HG02885 (cell line): ENCODE data around the gene NAT10.
"Not testable (repeated sequence)": the region's sequence is repeated elsewhere in the genome, so short reads cannot be mapped to it uniquely, and the experiment has no call there.

Experiments
- ATAC-seq: cut with Tn5 transposase; IDR thresholded peaks from one replicate; pipeline ENCODE4 v1.9.1; 2021; ENCODE audit warnings: mild to moderate bottlenecking; ENCODE audit not compliant: unreplicated experiment, poor library complexity

NAT10 gene

GRCh38 chr11:34105079-34105956, at the start of gene NAT10:
NAT10 (plus strand) TSS chr11:34105629; CDS start chr11:34108226, 2,597 bp downstream.
- peak; percentile 90 for ATAC-seq

GRCh38 chr11:34056672-34057071, 48.8 kb upstream of the NAT10 start:
- ATAC-seq, result no peak

- no peak for ATAC-seq
Measured at GRCh38 chr11:34063061-34063795, 42.2 kb upstream of the NAT10 start.

GRCh38 chr11:34064291-34064690, 41.1 kb upstream of the NAT10 start:
- ATAC-seq, result no peak

DNA sequence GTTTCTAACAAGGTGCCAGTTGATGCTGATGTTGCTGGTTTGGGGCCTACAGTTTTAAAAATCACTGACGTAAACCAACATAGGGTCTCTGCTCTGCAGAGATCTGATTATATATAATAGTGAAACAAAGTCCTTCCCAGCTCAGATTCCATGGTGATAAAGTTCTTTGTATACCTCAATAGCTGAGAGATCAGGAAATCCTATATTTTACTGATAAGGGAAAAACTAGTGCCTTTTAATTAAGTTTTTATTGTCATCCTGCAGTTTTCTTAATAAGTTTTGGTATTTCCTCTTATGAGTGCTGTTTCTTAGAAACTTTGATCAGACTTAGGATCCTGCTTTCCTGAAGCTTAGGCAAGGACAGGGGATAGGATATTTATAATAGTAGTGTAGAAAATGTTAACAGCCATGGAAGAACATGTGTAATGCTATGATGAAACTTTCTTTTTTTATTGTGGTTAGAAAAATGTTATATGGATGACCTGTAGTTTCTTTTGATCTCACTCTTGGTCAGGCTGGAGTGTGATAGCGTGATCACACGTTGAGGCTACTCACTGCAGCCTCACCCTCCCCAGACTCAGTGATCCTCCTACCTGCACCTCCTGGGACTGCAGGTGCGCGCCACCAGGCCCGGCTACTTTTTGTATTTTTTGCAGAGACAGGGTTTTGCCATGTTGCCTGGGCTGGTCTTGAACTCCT, 39.8 kb upstream of the NAT10 start:
- ATAC-seq, result no peak

GRCh38 chr11:34066766-34067165, 38.7 kb upstream of the NAT10 start:
- not testable (repeated sequence) for ATAC-seq

DNA sequence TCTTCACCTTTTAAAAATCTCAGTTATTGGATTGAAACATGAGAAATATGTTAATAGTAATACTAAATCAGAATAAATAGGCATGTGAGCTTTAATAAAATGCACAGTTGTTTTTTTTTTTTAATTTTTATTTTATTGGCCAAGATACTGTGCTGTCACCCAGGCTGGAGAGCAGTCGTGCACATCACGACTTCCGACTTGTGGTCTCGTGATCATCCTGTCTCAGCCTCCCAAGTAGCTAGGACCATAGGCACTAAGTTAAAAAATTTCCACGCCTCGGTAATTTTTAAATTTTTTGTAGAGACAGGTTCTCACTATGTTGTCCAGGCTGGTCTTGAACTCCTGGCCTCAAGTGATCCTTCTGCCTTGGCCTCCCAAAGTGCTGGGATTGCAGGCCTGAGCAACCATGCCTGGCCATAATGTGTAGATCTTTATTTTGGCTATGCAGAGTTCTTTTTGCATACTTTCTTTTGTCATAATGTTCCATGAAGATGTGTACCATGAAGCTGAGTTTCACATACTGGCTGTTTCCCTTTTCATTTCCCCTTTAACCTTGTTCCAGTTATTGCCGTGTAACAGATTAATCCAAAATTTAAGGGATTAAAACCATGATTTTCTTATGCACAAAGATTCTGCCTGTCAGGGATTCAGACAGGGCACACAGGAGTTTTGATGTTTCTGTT, 37.9 kb upstream of the NAT10 start:
- peak; percentile 60 for ATAC-seq

GRCh38 chr11:34068111-34068510, 37.3 kb upstream of the NAT10 start:
- ATAC-seq, result peak; percentile 37

- ATAC-seq, result not testable (repeated sequence)
Measured at GRCh38 chr11:34071306-34071705, 34.1 kb upstream of the NAT10 start.

GRCh38 chr11:34072041-34072440, 33.4 kb upstream of the NAT10 start:
- no peak for ATAC-seq

DNA sequence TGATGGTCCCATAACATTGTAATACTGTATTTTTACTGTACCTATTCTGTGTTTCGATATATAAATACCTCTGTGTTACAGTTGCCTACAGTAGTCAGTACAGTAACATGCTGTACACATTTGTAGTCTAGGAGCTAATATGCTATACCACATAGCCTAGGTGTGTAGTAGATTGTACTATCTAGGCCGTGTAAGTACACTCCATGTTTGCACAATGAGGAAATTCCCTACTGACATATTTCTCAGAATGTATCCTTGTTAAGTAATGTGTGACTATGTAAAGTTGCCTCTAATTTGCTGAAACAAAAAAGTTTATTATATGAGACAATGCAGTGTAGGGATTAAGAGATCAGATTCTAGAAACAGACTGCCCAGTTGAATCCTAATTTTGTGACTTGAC, 32.6 kb upstream of the NAT10 start:
- no peak for ATAC-seq

DNA sequence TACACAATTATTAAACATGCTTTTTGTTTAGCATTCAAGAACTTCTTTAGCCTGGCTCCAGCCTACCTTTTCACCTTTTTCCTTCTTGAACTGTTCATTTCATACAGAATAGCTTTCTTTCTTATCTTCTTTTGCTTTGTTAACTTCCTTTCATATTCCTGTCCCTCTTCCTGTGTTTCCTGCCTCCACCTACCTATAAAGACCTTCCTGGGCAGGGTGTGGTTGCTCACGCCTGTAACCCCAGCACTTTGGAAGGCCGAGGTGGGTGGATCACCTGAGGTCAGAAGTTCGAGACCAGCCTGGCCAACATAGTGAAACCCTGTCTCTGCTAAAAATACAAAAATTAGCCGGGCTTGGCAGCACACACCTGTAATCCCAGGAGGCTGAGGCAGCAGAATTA, 31.0 kb upstream of the NAT10 start:
- no peak for ATAC-seq

- no peak for ATAC-seq
Measured at GRCh38 chr11:34075178-34075820, 30.1 kb upstream of the NAT10 start.

GRCh38 chr11:34080609-34081008, 24.8 kb upstream of the NAT10 start:
- ATAC-seq, result no peak

- no peak for ATAC-seq
Measured at GRCh38 chr11:34084637-34085036, 20.8 kb upstream of the NAT10 start.

- ATAC-seq, result peak; percentile 80
Measured at GRCh38 chr11:34086554-34087283, 18.7 kb upstream of the NAT10 start.

DNA sequence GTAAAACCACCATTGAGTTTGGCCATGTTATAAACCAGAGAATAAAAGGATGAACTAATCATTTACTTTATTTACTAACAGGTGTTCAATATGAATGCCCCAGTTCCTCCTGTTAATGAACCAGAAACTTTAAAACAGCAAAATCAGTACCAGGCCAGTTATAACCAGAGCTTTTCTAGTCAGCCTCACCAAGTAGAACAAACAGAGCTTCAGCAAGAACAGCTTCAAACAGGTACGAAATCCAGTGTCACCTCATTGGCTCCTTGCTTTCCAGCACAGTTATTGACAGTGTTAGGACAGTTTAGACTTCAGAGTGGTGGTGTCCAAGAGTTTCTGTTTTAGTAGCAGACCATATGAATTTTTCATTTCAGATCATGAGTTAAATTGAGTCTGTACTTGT, 13.6 kb upstream of the NAT10 start:
- no peak for ATAC-seq

GRCh38 chr11:34094900-34095299, 10.5 kb upstream of the NAT10 start:
- not testable (repeated sequence) for ATAC-seq

DNA sequence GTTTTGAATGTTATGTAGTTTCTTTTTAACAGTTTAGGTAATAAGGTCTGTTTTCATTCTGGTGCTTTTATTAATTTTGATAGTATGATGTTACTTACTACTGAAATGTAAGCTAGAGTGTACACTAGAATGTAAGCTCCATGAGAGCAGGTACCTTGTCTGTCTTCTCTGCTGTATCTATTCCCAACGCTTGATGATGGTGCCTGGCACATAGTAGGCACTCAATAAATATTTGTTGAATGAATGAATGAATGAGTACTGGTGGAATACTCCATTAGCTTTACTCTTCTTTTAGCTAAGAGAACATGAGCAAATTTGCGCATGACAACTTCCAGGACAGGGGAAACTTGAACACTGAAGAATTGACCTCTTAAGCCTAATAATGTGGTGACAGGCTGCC, 6.6 kb upstream of the NAT10 start:
- ATAC-seq, result no peak
